GM21723 (cell line): ENCODE measurements around the gene POLR1A.

ENCODE experiments used
- ATAC-seq: cut with Tn5 transposase; IDR thresholded peaks from one replicate; pipeline ENCODE4 v1.9.1; 2021; ENCODE audit warnings: mild to moderate bottlenecking, moderate library complexity; ENCODE audit not compliant: unreplicated experiment

The POLR1A gene

DNA sequence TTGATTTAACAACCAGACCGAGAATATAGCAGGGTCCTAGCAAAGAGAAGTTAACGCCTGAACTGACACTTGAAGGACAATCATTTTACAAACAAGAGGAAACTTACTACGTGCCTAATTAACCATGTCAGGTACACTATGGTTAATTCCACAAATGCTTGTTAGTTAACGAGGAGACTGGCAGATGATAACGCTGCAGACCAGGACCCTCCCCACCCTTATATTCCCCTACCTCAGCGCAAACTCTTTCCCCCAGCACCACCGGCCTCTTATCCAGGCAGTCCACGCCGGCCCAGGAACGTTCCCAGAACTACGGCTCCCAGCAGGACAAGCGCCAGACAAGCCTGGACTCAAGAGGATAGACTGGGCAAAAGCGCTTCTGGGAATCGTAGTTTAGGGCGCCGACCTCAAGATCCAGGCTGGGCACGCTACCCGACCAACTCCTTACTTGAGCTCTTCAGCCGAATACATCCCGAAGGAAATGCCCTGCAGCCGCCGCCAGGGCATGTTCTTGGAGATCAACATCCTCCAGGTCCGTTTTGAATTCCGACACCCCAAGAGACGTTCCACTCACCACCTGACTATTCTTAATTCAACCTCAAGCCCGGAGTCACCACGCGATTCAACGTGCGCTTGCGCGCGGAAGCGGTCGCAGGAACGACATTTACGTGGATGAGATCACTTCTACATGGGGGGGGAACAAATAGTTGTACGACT is at the start of gene POLR1A:
POLR1A (minus strand) TSS at position 635 of the 717 bp plus-strand sequence; CDS start at position 525, 110 bp downstream.
- ATAC-seq = peak; percentile 75

DNA sequence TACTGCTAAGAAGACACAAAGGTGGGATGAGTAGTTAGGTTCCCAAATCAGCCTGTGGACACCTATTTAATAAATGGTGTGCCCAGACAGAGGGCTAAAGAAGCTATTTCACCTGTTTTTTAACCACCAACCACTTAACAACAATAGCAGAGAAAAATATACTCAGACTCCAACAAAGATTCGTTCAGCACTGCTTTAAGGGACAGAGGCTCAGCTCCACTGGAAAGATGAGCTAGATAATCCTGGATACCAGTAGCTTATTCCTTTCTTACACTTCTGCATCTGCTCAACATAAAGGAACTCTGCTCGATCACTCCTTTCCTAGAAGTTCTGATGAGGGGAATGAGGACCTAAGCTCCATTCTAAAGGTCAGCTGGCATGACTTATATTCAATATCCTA is 44.8 kb upstream of the POLR1A start:
- no peak for ATAC-seq

DNA sequence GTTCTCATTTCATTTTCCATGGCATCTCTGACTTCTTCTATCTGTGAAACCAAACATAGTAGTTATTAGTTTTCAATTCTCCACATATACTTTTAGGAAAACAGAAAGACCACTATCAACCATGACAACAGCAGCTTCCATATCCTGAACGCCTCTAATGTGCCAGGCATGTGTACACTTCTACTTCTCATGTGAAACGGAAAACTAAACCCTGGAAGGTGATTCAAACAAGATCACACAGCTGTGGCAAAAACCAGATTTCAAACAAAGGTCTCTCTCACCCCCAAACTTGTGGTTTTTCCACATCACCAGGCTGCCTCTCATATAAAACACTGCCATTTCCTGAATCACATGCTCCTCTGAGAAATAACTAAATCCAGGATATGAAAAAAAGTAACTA is 42.1 kb upstream of the POLR1A start:
- no peak for ATAC-seq

DNA sequence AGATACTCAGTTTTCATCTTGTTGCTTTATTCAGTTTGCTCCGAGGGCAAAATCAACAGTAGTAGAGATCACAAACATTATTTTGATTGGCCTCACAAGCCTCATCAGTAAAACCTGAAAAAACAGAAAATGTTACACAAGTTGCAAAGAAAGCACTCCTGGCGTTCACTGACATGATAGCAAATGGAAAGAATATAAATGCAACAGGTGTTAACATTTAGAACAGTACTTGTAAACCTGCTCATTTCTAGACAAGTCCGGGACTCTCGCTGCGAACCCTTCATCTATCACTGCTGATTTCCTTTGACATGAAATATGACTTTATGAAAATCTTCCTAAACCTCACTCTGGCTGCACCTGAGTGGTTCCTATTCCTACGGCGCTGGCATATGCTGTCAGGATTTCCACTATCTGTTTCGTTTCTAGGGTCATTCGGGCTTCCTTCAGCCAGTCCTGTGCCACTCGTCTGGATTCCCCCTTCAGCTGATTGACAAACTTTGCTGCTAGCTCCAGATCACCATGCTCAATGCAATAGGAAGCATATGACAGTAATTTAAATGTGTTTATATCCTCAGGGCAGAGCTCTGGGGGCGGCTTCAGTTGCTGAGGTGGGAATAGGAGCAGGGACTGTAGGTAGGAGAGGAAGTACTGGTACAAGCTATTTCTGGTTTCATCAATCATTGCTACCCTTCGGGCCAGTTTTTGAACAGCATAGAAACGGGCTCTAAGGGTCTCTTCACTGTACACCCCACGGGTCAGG is 38.4 kb upstream of the POLR1A start:
- ATAC-seq = no peak

DNA sequence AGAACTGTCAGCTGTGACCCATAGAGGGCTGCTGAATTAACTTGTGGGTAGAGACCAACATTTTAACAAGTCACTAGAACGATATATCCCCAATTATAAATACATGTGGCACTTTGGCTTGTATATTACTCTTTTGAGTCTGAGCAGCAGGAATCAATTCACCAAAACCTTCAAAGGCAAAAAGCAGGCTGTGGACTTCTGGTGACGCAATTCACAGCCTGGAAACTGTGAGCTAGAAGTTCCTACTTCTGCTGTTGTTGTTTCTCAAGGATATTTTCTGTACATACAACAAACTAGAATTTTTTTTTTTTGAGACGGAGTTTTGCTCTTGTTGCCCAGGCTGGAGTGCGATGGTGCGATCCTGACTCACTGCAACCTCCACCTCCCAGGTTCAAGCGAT is 37.6 kb upstream of the POLR1A start:
- no peak for ATAC-seq

DNA sequence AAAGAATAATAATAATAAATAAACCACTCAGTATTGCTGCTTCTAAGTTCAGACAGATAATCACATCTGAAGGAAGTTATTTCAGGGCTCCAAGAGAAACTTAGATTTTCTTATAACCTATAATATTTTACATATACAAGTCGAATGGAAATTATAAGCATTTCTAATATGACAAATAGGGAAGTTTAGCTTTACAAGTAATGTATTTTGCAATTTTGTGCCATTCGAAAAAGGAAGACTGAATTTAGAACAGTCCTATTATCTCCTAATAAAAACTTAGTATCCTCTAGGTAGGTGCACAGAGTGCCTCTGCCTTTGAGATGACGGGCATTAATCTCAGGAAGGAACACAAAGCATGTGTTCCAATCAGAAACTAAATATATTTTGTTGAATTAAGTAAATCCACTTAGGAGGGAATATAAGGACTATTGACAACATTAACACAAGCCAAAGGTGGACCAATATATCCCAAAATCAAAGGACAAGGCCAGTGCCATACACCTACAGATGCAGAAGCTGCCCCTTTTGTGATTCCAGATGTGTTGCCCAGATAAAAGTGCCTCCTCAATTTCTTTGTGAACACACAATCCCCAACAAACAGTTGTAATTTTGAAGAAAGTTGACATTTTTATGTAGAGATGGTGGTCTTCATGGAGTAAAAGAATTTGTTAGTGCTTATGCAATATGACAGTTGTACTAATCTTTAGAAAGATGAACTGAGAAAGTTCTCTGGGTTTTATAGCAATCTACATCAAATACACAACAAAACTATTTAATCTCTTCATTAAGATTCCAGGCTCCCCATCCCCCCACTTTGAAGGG is 37.0 kb upstream of the POLR1A start:
- no peak for ATAC-seq

DNA sequence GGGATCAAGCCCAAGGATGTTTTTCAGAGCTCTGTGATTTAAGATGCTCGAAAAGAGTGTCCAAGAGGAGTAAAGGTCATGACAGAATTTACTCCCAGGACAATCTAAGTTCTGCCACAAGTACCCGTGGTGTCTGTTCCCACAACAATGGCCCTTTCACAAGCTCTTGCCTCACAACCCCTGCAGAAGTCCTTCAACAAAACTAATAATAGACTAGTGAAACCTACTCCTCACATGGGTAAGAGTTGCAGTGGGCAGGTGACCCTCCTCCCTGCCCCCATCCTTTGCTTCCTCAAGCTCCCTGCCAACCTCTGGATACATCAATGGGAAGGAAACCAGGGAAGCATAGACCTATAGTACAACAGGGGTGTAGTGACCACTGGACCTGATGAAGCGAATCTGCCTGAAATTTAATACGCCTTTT is 35.3 kb upstream of the POLR1A start:
- no peak for ATAC-seq

DNA sequence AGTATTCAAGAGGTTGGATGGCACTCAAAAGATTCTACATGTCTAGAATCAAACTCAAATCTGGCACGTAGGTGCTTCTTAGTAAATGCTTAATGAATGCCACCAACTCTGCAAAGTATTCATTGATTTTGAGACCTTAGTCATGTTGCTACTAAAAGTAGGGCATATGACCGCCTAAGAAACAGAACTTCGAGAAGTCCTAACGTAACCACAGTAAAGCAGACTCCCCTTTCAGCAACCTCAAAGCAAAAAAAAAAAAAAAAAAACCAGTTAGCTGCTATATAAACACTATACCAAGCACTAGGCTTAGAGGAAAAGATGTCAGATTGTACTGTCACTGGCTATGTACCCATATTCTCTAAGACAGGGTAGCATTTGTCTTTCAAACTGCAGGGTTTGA is 34.3 kb upstream of the POLR1A start:
- no peak for ATAC-seq

DNA sequence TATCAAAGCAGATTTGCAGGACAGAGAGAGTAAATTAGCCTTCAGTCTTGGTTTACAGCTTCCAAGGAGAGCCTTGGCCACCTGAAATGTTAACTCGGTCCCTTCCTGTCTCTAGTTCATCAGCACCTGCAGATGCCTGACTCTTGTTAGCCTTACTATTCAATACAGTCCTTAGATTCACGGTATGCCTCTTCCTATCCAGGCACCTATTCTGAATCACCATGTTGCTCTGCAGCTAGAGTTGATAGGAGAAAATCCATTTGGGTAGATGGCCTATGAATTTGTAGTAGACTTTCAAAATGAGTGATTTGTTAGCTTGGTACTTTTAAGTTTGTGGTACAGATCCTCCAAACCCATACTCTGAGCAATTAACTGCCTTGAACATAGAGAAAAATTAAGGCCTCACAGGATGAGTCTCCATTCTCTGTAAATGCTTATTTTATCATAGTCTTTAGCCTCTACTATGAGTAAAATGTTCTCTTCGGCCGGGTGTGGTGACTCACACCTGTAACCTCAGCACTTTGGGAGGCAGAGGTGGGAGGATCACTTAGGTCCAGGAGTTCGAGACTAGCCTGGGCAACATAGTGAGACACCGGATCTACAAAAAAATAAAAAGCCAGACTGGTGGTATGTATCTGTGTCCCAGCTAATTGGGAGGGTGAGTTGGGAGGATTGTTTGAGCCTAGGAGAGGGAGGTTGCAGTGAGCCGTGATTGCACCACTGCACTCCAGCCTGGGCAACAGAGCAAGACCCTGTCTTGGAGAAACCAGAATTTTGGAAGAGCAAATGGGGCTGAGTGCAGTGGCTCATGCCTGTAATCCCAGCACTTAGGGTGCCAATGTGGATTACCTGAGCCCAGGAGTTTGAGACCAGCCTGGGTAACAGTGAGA is 33.3 kb upstream of the POLR1A start:
- ATAC-seq = no peak

DNA sequence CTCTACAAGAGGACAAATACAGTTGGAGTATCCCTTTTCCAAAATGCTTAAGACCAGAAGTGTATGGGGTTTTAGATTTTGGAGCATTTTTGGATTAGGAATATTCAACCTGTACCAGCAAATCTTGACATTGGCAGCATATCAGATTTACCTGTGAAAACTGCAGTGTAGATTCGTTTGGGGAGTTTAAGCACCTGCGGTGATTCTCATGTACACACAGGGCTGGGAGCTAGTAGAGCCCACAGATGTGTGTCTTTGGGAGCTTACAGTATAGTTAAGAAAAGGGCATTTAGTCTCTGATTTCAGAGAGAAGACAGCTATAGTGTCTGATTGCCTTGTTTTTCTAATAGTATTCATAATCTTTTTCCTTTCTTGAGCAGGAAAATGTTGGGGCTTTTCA is 30.5 kb upstream of the POLR1A start:
- no peak for ATAC-seq

DNA sequence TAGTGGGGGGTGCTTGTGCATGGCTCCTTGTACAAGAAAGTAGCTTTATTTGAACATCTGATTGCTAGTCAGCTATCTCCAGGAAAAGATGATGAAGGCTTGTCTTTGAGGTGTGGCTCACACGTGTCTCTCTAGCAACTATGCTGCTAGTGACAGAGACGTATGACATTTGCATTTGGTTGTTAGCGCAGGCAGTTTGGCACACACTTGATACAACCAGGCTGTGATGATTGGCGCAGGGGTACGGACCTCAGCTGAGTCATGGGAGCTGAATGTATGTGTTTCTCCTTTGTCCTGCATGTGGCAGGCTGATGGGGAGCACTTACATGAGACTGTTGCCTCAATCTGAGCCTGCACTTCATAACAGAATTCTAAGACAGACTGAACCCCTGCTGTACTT is 30.0 kb upstream of the POLR1A start:
- ATAC-seq = no peak

DNA sequence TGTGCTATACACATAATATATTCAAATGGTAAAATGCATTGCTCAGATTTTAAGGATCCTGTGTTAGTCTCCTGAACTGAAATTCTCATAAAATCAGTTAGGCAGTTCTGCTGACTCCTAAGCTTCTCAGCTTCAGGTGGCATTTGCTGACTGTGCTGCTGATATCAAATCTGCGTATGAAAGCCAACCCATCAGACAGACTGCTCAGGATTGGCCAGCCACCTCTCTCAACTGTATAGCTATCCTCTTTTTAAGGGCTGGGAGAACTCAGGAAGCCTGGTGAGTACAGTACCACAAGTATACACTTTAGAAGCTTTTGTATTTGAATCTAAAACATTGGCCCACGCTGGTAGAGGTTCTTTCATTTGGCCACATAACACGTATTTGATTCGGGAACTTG is 29.0 kb upstream of the POLR1A start:
- no peak for ATAC-seq

DNA sequence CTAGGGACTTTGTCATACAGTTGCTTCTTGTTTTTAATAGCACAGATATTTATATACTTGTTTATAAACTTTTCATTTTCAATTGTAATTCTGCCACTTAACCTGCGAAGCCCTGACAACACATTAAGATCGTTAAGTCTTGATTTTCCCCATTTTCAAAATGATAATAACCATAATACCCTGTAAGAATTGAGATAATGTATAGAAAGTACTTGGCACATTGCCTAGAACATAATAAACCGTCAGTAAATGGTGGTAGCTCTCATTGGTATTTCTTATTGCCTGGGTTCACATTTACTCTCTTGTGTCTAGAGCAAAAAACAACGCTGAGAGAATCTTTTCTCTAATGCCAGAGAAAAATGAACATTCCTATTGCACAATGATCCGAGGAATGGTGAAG is 19.0 kb upstream of the POLR1A start:
- ATAC-seq = no peak

DNA sequence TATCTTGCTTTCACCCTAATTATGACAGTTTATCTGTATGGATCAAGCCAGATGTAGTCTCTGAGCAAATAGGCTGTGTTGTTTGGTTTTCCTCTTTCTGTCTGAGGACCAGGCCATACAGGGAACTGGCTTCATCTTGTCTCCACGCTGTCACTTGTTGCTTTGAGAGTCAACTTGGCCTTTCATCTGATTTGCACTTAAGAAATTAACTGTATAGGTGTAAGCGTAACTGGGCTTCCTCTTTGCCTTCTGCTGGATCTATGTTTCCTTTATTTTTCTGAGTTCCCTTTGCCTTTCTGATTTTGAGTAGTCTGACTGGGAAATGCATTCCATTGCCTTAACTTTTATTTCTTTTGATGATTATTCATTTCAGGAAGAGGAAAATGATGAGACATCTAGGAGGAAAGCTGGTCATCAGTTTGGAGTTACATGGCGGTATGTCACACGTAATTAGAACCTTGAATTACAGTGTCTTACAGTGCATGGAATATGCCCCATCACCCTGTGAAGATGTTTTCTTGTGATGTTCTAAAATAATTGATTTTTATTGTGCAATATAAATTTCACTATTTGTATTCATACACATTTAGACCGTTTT is 17.7 kb upstream of the POLR1A start:
- ATAC-seq = no peak

DNA sequence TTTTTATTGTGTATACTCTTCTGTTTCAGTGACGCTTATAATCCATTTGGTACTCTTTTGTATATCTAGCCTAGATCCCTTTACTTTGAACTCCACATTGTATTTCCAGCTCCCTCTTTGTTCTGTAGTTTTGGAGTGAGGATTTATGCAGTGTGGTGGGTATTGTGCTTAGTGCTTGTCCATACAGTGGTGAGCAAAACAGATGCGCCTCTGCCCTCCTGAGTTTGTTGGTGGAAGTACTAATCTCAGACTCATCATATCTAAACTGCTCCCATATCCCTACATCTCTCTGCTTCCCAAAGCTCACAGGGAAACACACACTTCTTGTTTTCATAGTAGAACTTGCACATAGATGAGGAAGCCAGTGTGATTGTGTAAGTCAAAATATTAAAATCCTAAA is 12.4 kb upstream of the POLR1A start:
- no peak for ATAC-seq

DNA sequence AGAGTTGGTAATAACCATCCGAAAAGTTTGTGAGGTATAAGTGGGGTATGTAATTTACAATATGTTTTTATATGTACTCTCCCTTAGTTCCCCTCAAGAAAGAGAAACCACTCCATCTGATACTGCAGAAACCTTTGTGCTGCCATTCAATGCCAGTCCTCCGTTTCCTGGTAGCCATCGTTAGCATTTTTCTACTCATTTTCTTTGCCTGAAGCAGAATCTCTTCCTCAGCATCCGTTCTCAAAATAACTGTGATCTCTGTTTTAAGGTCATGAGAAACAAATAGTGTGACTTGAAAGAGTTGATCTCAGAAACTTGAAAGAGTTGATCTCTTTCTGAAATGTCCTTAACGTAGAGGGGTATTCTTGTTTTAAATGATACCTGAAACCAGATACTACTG is 1.3 kb upstream of the POLR1A start:
- ATAC-seq = no peak

DNA sequence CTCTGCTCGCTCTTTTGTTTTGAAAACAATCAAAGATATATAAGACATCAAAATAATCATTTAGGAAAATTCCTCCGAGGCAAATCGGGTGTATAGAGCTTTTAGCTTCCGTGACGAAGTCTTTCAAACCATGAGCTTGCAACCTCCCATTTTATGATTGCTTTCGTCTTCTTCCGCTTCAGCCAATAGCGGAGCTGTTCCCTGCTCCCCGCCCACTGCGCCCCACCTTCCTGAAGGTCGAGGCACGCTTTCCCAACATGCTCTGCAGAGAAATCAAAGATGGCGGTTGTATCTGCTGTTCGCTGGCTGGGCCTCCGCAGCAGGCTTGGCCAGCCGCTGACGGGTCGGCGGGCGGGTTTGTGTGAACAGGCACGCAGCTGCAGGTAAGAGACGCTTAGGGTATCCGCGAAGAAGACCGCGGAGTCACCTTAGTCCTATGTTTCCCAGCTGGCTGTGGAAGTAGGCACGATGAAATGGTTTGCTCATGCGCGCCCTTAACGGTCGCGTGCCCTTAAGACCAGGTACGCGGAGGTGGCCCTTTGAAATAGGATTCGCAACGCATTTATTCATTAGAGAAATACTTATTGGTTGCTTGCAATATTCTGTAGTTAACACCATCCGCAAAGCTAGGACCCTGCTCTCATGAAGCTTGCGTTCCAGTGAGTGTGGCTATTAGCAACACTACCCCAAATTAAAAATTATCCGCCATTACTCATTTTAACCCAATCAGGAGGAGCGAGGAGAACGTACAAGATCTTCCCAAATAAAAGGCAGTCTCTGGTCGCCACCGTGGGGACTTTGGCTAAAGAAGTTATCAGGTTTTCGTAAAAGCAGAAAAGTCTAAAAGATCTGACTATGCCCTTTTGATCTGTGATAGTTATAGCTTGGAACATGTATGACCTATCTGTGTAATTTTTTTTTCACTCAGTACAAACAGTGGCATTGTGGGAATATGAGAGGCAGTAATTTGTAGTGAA is 571 bp upstream of the POLR1A start, which contains the start of gene PTCD3:
PTCD3 (plus strand) TSS at position 267 of the 977 bp plus-strand sequence; CDS start at position 280, 13 bp downstream.
- peak; percentile 88 for ATAC-seq

DNA sequence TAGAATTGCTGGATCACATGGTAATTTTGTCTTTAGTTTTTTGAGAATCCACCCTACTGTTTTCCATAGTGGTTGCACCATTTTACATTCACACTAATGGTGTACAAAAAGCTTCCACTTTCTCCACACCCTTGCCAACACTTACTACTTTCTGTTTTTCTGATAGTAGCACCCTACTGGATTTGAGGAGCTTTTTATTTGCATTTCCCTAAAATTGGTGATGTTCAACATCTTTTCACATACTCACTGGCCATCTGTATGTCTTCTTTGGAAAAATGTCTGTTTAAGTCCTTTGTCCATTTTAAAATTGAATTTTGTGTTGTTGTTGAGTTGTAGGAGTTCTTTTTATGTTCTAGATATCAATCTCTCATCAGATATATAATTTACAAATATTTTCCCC is 3.5 kb downstream of the POLR1A start:
- no peak for ATAC-seq

DNA sequence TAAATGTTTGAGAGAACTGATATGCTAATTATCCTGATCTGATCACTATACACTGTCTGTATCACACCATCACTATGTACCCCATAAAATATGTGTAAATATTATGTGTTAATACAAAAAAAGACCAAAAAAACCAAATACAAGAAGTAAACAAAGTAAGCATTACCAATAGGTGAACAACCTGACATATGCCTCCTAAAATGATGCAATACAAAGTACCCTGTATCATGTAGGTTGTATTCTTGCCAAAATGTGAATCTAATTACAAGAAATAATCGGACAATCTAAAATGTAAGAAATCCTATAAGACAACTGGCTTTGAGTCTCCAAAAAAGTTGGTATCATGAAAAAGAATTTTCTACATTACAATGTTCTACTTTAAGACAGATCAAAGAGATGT is 7.8 kb downstream of the POLR1A start:
- ATAC-seq = no peak
